GM12878 (cell line): ENCODE results near the gene INHBB.

ENCODE experiments used
- BMI1 ChIP-seq: fragments of 450-650 bp; IDR thresholded peaks from 2 replicates; pipeline ENCODE4 v1.6.1; 2016; ENCODE audit warnings: mild to moderate bottlenecking, moderate library complexity, borderline replicate concordance
- CTCF ChIP-seq, 3 experiments: IDR thresholded peaks in 2 of 3; conservative IDR thresholded peaks in 1 of 3; 2 replicates each; pipeline ENCODE4 v1.5.1; 2011; ENCODE audit warnings: low read depth in 3 of 3, low read length in 3 of 3, mild to moderate bottlenecking in 3 of 3, control low read depth in 2 of 3, moderate library complexity in 2 of 3, inconsistent platforms in 1 of 3, mixed read lengths in 1 of 3; ENCODE audit not compliant: control insufficient read depth in 2 of 3, insufficient read depth in 1 of 3; ENCODE audit errors: extremely low read depth in 1 of 3
- EP300 ChIP-seq, 2 experiments: fragments of 150-350 bp in 1 of 2; IDR thresholded peaks; 2 replicates each; pipeline ENCODE4 v1.6.1; 2011 to 2012; ENCODE audit warnings: low read depth in 2 of 2, low read length in 2 of 2, borderline replicate concordance in 1 of 2, improper control_type of control experiment in 1 of 2, inconsistent platforms in 1 of 2; ENCODE audit not compliant: control insufficient read depth in 1 of 2
- FOXK2 ChIP-seq: fragments of 450-650 bp; IDR thresholded peaks from 2 replicates; pipeline ENCODE4 v1.6.1; 2017; ENCODE audit warnings: mild to moderate bottlenecking, moderate library complexity
- POLR2A ChIP-seq: IDR thresholded peaks from 2 replicates; pipeline ENCODE4 v1.6.1; 2011; ENCODE audit warnings: low read depth, mild to moderate bottlenecking, low read length
- STAT1 ChIP-seq: fragments of 450-650 bp; conservative IDR thresholded peaks from 2 replicates; pipeline ENCODE4 v1.6.1; 2014; ENCODE audit warnings: antibody characterized with exemption, mild to moderate bottlenecking
- ZBTB4 ChIP-seq: fragments of 450-650 bp; formaldehyde crosslinking; IDR thresholded peaks from 2 replicates; pipeline ENCODE4 v1.4.0; 2022; ENCODE audit warnings: mild to moderate bottlenecking, moderate library complexity

GRCh38 chr2:120373424-120373823 lies 27.5 kb downstream of the INHBB start:
- TF ChIP-seq ZBTB4 (CRISPR knock-in tag) (no peak), CTCF (IDR thresholded peaks at IDR 0.05 in 2 of 3, conservative IDR thresholded peaks at IDR 0.05 in 1 of 3; ENCODE audit: control insufficient read depth in 2 of 3, extremely low read depth in 1 of 3, insufficient read depth in 1 of 3, low read depth in 3 of 3, low read length in 3 of 3) (no peak), STAT1 (no peak), EP300 (IDR thresholded peaks at IDR 0.05; ENCODE audit: borderline replicate concordance in 1 of 2, control insufficient read depth in 1 of 2, low read depth in 2 of 2, low read length in 2 of 2) (no peak), FOXK2 (no peak), BMI1 (no peak), POLR2A (no peak)
